ENCODE measurements around the gene ME3.

The ME3 gene

GRCh38 chr11:86637988-86638387 is 34.4 kb downstream of the ME3 start:
- no peak for TF ChIP-seq CTCF (IDR thresholded peaks at IDR 0.05)

GRCh38 chr11:86636275-86636674 is 36.1 kb downstream of the ME3 start:
- no peak for TF ChIP-seq CTCF (IDR thresholded peaks at IDR 0.05)

- no peak for TF ChIP-seq CTCF (IDR thresholded peaks at IDR 0.05)
Measured at GRCh38 chr11:86632499-86633269, 39.7 kb downstream of the ME3 start.

- TF ChIP-seq CTCF (IDR thresholded peaks at IDR 0.05): no peak
Measured at GRCh38 chr11:86630229-86630981, 42.0 kb downstream of the ME3 start.

- TF ChIP-seq CTCF (IDR thresholded peaks at IDR 0.05): no peak
Measured at GRCh38 chr11:86629045-86629706, 43.2 kb downstream of the ME3 start.

- TF ChIP-seq CTCF (IDR thresholded peaks at IDR 0.05): no peak
Measured at GRCh38 chr11:86627776-86628455, 44.5 kb downstream of the ME3 start.

- no peak for TF ChIP-seq CTCF (IDR thresholded peaks at IDR 0.05)
Measured at GRCh38 chr11:86625981-86626380, 46.4 kb downstream of the ME3 start.

Data from LNCAP (cell line).